DND-41 (cell line): Measurements from ENCODE around the gene METTL25.

Source experiments
- EZH2 ChIP-seq: IDR thresholded peaks from 3 replicates; pipeline ENCODE4 v1.6.1; 2012; ENCODE audit warnings: borderline replicate concordance, low read depth, mild to moderate bottlenecking, moderate library complexity, low read length, inconsistent platforms; ENCODE audit not compliant: severe bottlenecking
- TF ChIP-seq, protein P1 (sequence below): IDR thresholded peaks from 2 replicates; pipeline ENCODE4 v1.5.1; 2012; ENCODE audit warnings: borderline replicate concordance, low read length, moderate library complexity, mild to moderate bottlenecking; ENCODE audit not compliant: poor library complexity, severe bottlenecking; ENCODE audit errors: extremely low read depth

DNA sequence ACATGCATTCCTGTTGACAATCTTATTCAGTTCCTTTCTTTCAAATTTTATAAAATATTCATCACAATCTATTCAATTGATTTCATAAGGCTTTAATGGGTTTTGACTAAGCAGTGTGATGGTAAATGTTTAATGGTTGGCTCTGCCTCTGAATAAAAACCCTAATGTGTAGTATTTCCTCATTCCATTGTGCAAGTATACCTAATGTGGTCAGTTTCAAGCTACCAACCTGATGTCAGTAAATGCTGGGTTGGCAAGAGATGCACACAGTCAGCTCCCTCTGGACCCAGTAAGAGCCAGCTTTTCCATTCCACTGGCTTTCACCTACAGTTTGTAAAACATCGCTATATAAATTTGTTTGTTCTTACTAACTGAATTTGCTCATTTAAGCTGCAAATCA lies 53.9 kb downstream of the METTL25 start:
- TF ChIP-seq, protein P1, sequence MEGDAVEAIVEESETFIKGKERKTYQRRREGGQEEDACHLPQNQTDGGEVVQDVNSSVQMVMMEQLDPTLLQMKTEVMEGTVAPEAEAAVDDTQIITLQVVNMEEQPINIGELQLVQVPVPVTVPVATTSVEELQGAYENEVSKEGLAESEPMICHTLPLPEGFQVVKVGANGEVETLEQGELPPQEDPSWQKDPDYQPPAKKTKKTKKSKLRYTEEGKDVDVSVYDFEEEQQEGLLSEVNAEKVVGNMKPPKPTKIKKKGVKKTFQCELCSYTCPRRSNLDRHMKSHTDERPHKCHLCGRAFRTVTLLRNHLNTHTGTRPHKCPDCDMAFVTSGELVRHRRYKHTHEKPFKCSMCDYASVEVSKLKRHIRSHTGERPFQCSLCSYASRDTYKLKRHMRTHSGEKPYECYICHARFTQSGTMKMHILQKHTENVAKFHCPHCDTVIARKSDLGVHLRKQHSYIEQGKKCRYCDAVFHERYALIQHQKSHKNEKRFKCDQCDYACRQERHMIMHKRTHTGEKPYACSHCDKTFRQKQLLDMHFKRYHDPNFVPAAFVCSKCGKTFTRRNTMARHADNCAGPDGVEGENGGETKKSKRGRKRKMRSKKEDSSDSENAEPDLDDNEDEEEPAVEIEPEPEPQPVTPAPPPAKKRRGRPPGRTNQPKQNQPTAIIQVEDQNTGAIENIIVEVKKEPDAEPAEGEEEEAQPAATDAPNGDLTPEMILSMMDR = no peak
- TF ChIP-seq EZH2 = no peak
